HG03095 (cell line): ENCODE results near the gene KRT84.

ENCODE experiments used
- ATAC-seq: cut with Tn5 transposase; IDR thresholded peaks from one replicate; pipeline ENCODE4 v1.9.1; 2021; ENCODE audit warnings: moderate library complexity; ENCODE audit not compliant: unreplicated experiment

Gene KRT84

GRCh38 chr12:52385226-52385702 lies at the start of gene KRT84:
TSS of gene KRT84 (minus strand) at chr12:52385652. CDS start at chr12:52385585, 67 bp downstream.
- no peak for ATAC-seq

- no peak for ATAC-seq
These were observed 49.5 kb upstream of the KRT84 start for GRCh38 chr12:52434760-52435530.

- no peak for ATAC-seq
These were observed 48.8 kb upstream of the KRT84 start, which contains the start of gene KRT75 for GRCh38 chr12:52434081-52434733. TSS of gene KRT75 (minus strand) at chr12:52434371. CDS start at chr12:52434304, 67 bp downstream.

- ATAC-seq: no peak
These were observed 48.1 kb upstream of the KRT84 start for GRCh38 chr12:52433501-52434080.

- ATAC-seq: no peak
These were observed 47.2 kb upstream of the KRT84 start for GRCh38 chr12:52432559-52433207.

- no peak for ATAC-seq
These were observed 42.7 kb upstream of the KRT84 start for GRCh38 chr12:52428121-52428520.

GRCh38 chr12:52427083-52427482 lies 41.6 kb upstream of the KRT84 start:
- ATAC-seq: no peak

GRCh38 chr12:52426034-52426433 lies 40.6 kb upstream of the KRT84 start:
- no peak for ATAC-seq

GRCh38 chr12:52425466-52425865 lies 40.0 kb upstream of the KRT84 start:
- ATAC-seq: no peak

- no peak for ATAC-seq
These were observed 38.4 kb upstream of the KRT84 start for GRCh38 chr12:52423661-52424500.

- ATAC-seq: no peak
These were observed 37.6 kb upstream of the KRT84 start for GRCh38 chr12:52423035-52423434.

GRCh38 chr12:52419656-52420055 lies 34.2 kb upstream of the KRT84 start:
- ATAC-seq: no peak

- no peak for ATAC-seq
These were observed 33.2 kb upstream of the KRT84 start for GRCh38 chr12:52418576-52419110.

- no peak for ATAC-seq
These were observed 32.3 kb upstream of the KRT84 start for GRCh38 chr12:52417740-52418139.

- ATAC-seq: no peak
These were observed 31.3 kb upstream of the KRT84 start for GRCh38 chr12:52416795-52417194.

GRCh38 chr12:52415870-52416750 lies 30.7 kb upstream of the KRT84 start:
- no peak for ATAC-seq

- ATAC-seq: no peak
These were observed 29.5 kb upstream of the KRT84 start for GRCh38 chr12:52414936-52415335.

GRCh38 chr12:52413782-52414345 lies 28.4 kb upstream of the KRT84 start:
- no peak for ATAC-seq

GRCh38 chr12:52413202-52413601 lies 27.8 kb upstream of the KRT84 start:
- no peak for ATAC-seq
